H1 (cell line): ENCODE measurements around the gene CNNM1. TPM values are rescaled to one million over a fixed set of nuclear protein-coding genes. Genes with fewer than 3 reads are reported as not detected.

ENCODE experiments used
- CEBPB ChIP-seq: IDR thresholded peaks from 2 replicates; pipeline ENCODE4 v1.6.1; 2012; ENCODE audit warnings: low read depth, low read length
- CHD2 ChIP-seq: IDR thresholded peaks from 2 replicates; pipeline ENCODE4 v1.6.1; 2012; ENCODE audit warnings: low read length, improper control_type of control experiment
- GTF2F1 ChIP-seq: IDR thresholded peaks from 2 replicates; pipeline ENCODE4 v1.6.1; 2012; ENCODE audit warnings: low read depth, low read length, improper control_type of control experiment, borderline replicate concordance
- JUND ChIP-seq: IDR thresholded peaks from 2 replicates; pipeline ENCODE4 v1.6.1; 2011; ENCODE audit warnings: mild to moderate bottlenecking, improper control_type of control experiment, low read length
- KDM4A ChIP-seq: IDR thresholded peaks from one replicate; pipeline ENCODE4 v1.7.1; 2012; ENCODE audit warnings: low read depth, mild to moderate bottlenecking, moderate library complexity, low read length, inconsistent platforms; ENCODE audit not compliant: severe bottlenecking
- polyA plus RNA-seq, 7 experiments: library from polyadenylated mRNA; depleted of rRNA in 3 of 7; stranded (reverse) in 5 of 7; unstranded in 2 of 7; fragments of >200 nt in 5 of 7; fragments of 200-250 nt in 2 of 7; gene quantifications; 1 replicate in 5 of 7; 2 replicates in 1 of 7; 4 replicates in 1 of 7; pipeline versions ENCODE4 v1.2.1 to v1.2.3, GENCODE V29; 2011 to 2013; ENCODE audit warnings: missing spikeins in 2 of 7, mixed read lengths in 2 of 7
- total RNA-seq: library from RNA; stranded (reverse); fragmentation: NEBNext Ultra II Directional; extraction: Animal tissue kit (Norgen Biotek cat#: 25700); gene quantifications from 2 replicates; pipeline ENCODE4 v1.2.1, GENCODE V29; 2021

CNNM1 gene
- total and polyA plus RNA-seq, 2 of the 8 experiments (the other 6 are each of a cell fraction or from before 2014, with no cell fraction given) = 0.74 to 0.92 TPM

DNA sequence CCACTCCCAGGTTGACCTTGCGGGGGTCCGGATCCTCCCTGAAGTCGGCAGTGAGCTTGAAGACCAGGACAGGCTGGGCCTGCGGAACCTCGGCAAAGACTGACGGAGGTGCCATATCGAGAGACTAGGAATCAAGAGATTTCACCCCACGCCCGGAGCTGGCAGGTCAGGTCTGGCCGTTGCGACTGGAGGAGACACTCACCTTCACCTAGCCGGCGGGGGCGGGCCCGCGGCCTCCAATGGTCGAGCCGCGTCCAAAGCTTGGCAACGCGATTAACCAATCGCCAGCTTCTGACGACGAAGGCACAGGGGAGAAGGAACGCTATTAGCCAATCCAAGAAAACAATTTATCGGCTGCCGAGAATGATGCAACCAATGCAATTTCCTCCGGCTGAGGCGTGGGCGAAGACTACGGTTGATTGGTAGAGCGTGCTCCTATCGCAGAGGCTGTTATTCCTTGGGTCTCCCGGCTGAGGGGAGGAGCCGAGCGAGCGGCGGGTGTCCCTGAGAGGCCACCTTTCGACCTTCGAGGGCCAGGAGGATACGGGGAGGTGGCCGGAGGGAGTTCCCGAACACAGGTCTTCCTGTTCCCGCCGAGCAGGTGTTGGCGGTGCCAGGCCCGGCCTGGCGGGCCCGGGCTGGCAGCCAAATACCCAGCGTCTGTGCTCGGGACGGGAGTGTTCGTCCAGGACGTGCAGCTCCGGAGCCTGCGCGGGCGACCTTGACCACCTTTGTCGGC lies 101.5 kb downstream of the CNNM1 start, which contains the start of gene GOT1 (continued):
- TF ChIP-seq CEBPB (peak; percentile 99), JUND (peak; percentile 86), GTF2F1 (no peak), CHD2 (peak; percentile 90), KDM4A (peak; percentile 72)
